ENCODE results near the gene PRKG2.
"Not testable (repeated sequence)": the region's sequence is repeated elsewhere in the genome, so short reads cannot be mapped to it uniquely, and the experiment has no call there.

The PRKG2 gene

GRCh38 chr4:81214881-81215868, at the start of gene PRKG2:
TSS of gene PRKG2 (minus strand) at chr4:81215222. CDS start at chr4:81205047, 10,175 bp downstream.
- DNase-seq: no peak

GRCh38 chr4:81260443-81261101, 45.5 kb upstream of the PRKG2 start:
- no peak for DNase-seq

- no peak for DNase-seq
Measured at GRCh38 chr4:81258841-81259550, 44.0 kb upstream of the PRKG2 start.

GRCh38 chr4:81257816-81258215, 42.8 kb upstream of the PRKG2 start:
- no peak for DNase-seq

GRCh38 chr4:81257021-81257420, 42.0 kb upstream of the PRKG2 start:
- no peak for DNase-seq

GRCh38 chr4:81256059-81256970, 41.3 kb upstream of the PRKG2 start:
- DNase-seq: no peak

GRCh38 chr4:81255524-81255923, 40.5 kb upstream of the PRKG2 start:
- no peak for DNase-seq

GRCh38 chr4:81250430-81250829, 35.4 kb upstream of the PRKG2 start:
- DNase-seq: no peak

GRCh38 chr4:81245218-81246009, 30.4 kb upstream of the PRKG2 start:
- no peak for DNase-seq

GRCh38 chr4:81237791-81238190, 22.8 kb upstream of the PRKG2 start:
- DNase-seq: no peak

- DNase-seq: no peak
Measured at GRCh38 chr4:81235982-81236749, 21.1 kb upstream of the PRKG2 start.

- no peak for DNase-seq
Measured at GRCh38 chr4:81227968-81228367, 12.9 kb upstream of the PRKG2 start.

GRCh38 chr4:81227138-81227537, 12.1 kb upstream of the PRKG2 start:
- DNase-seq: no peak

- DNase-seq: no peak
Measured at GRCh38 chr4:81225252-81225651, 10.2 kb upstream of the PRKG2 start.

GRCh38 chr4:81222082-81222472, 7.1 kb upstream of the PRKG2 start:
- DNase-seq: not testable (repeated sequence)

GRCh38 chr4:81221303-81222081, 6.5 kb upstream of the PRKG2 start:
- no peak for DNase-seq

- no peak for DNase-seq
Measured at GRCh38 chr4:81220271-81220670, 5.2 kb upstream of the PRKG2 start.

- no peak for DNase-seq
Measured at GRCh38 chr4:81218206-81218605, 3.2 kb upstream of the PRKG2 start.

- DNase-seq: no peak
Measured at GRCh38 chr4:81217779-81218178, 2.8 kb upstream of the PRKG2 start.

GRCh38 chr4:81215931-81216330, 909 bp upstream of the PRKG2 start:
- DNase-seq: no peak
